AG08396 (cell line): ENCODE results near the gene BORCS6.
A peak's percentile ranks its signal among the peaks of the same experiment; 100 is the strongest.

Experiments
- DNase-seq: peaks from one replicate; pipeline ENCODE4 v3.0.0; 2012; ENCODE audit warnings: low spot score, mixed read lengths

The BORCS6 gene

GRCh38 chr17:8210761-8211458 is 20.9 kb upstream of the BORCS6 start:
- DNase-seq: peak; percentile 5

GRCh38 chr17:8209907-8210760 is 20.2 kb upstream of the BORCS6 start, which contains the start of gene AURKB:
AURKB (minus strand) TSS chr17:8210575; CDS start chr17:8210224, 351 bp downstream.
- peak; percentile 96 for DNase-seq

- DNase-seq: no peak
Measured at GRCh38 chr17:8206536-8206935, 16.6 kb upstream of the BORCS6 start.

- DNase-seq: no peak
Measured at GRCh38 chr17:8204761-8205555, 15.0 kb upstream of the BORCS6 start.

- peak; percentile 73 for DNase-seq
Measured at GRCh38 chr17:8192070-8192815, 2.3 kb upstream of the BORCS6 start.

- DNase-seq: no peak
Measured at GRCh38 chr17:8190506-8190905, 526 bp upstream of the BORCS6 start.

- DNase-seq: no peak
Measured at GRCh38 chr17:8189041-8189710, 804 bp downstream of the BORCS6 start.

- no peak for DNase-seq
Measured at GRCh38 chr17:8188263-8188839, 1.6 kb downstream of the BORCS6 start.

- peak; percentile 90 for DNase-seq
Measured at GRCh38 chr17:8187517-8188262, 2.3 kb downstream of the BORCS6 start.

GRCh38 chr17:8186787-8187516 is 3.0 kb downstream of the BORCS6 start:
- peak; percentile 72 for DNase-seq

GRCh38 chr17:8186446-8186786 is 3.6 kb downstream of the BORCS6 start:
- no peak for DNase-seq

- peak; percentile 69 for DNase-seq
Measured at GRCh38 chr17:8185582-8186445, 4.2 kb downstream of the BORCS6 start.

GRCh38 chr17:8176998-8177731 is 12.8 kb downstream of the BORCS6 start:
- DNase-seq: no peak

GRCh38 chr17:8176197-8176940 is 13.6 kb downstream of the BORCS6 start, which contains the start of gene TMEM107:
TMEM107 (minus strand) TSS chr17:8176380; CDS start chr17:8176286, 94 bp downstream.
- peak; percentile 84 for DNase-seq

- DNase-seq: no peak
Measured at GRCh38 chr17:8175795-8176196, 14.2 kb downstream of the BORCS6 start.

GRCh38 chr17:8173871-8174322 is 16.1 kb downstream of the BORCS6 start:
- DNase-seq: no peak
